Peyer's patch (tissue), 4 donors: ENCODE measurements around the gene TCIRG1. TPM values are rescaled to one million over a fixed set of nuclear protein-coding genes. Genes with fewer than 3 reads are reported as not detected.
"Not testable (repeated sequence)": the region's sequence is repeated elsewhere in the genome, so short reads cannot be mapped to it uniquely, and the experiment has no call there.

Experiments
- DNase-seq, 3 donors: peaks; one replicate each; pipeline ENCODE4 v3.0.0-alpha.2; 2017 to 2019
- H3K27ac ChIP-seq, 4 donors: fragments of 200-600 bp; sonication (generic); one replicate each; pipeline ENCODE4 v1.5.1; 2016 to 2019
- H3K27me3 ChIP-seq, 2 donors: fragments of 200-600 bp; sonication (generic); one replicate each; pipeline ENCODE4 v1.5.1; 2019
- H3K36me3 ChIP-seq, 3 donors: fragments of 200-600 bp; sonication (generic); one replicate each; pipeline ENCODE4 v1.5.1; 2016 to 2019
- H3K4me1 ChIP-seq, 4 donors: fragments of 200-600 bp; sonication (generic); one replicate each; pipeline ENCODE4 v1.5.1; 2016 to 2019
- H3K4me3 ChIP-seq, 4 donors: fragments of 200-600 bp; sonication (generic); 1 replicate in 3 of 4; 2 replicates in 1 of 4; pipeline ENCODE4 v1.5.1; 2016 to 2019; ENCODE audit warnings: mild to moderate bottlenecking in 1 of 4
- H3K9me3 ChIP-seq, 4 donors: fragments of 200-600 bp; sonication (generic); one replicate each; pipeline ENCODE4 v1.5.1; 2016 to 2019; ENCODE audit warnings: mild to moderate bottlenecking in 1 of 4
- POLR2A ChIP-seq, 2 donors: fragments of 450-650 bp; IDR thresholded peaks; one replicate each; pipeline ENCODE4 v1.5.1; 2017; ENCODE audit warnings: antibody characterized with exemption in 2 of 2, mild to moderate bottlenecking in 2 of 2, moderate library complexity in 2 of 2
- total RNA-seq, 4 donors: library from RNA; depleted of rRNA; stranded (reverse); fragments of >200 nt; gene quantifications; one replicate each; pipeline ENCODE4 v1.1.0, GENCODE V29; 2016
- TF ChIP-seq, protein P1 (sequence below), 6 experiments: fragments of 450-650 bp in 4 of 6; fragments of 200-600 bp in 2 of 6; sonication (generic) in 1 of 6; IDR thresholded peaks; one replicate each; pipeline ENCODE4 v1.5.1; 2017 to 2019; ENCODE audit warnings: antibody characterized with exemption in 6 of 6, mild to moderate bottlenecking in 3 of 6, moderate library complexity in 1 of 6

TCIRG1 gene
- 100 to 1,000 TPM; 239 to 586 (median 464) TPM for total RNA-seq

- peak within 1 kb of the TSS; percentile 67 to 91 (median 84) for H3K4me3 ChIP-seq
- no peaks in the 10 kb centered on the region for H3K27me3 ChIP-seq
- peaks cover 5 to 58% (median 24%) of the 10 kb centered on the region in 4 donors for H3K4me1 ChIP-seq
- peak; percentile 79 to 94 (median 93) for DNase-seq
- H3K27ac ChIP-seq: peak within 1 kb of the TSS; percentile 86 to 93 (median 90)
- H3K9me3 ChIP-seq: no peaks in the 10 kb centered on the region
- peaks cover 0 to 24% (median 0%) of the 10 kb centered on the region in 3 donors for H3K36me3 ChIP-seq
- TF ChIP-seq, protein P1, sequence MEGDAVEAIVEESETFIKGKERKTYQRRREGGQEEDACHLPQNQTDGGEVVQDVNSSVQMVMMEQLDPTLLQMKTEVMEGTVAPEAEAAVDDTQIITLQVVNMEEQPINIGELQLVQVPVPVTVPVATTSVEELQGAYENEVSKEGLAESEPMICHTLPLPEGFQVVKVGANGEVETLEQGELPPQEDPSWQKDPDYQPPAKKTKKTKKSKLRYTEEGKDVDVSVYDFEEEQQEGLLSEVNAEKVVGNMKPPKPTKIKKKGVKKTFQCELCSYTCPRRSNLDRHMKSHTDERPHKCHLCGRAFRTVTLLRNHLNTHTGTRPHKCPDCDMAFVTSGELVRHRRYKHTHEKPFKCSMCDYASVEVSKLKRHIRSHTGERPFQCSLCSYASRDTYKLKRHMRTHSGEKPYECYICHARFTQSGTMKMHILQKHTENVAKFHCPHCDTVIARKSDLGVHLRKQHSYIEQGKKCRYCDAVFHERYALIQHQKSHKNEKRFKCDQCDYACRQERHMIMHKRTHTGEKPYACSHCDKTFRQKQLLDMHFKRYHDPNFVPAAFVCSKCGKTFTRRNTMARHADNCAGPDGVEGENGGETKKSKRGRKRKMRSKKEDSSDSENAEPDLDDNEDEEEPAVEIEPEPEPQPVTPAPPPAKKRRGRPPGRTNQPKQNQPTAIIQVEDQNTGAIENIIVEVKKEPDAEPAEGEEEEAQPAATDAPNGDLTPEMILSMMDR (IDR thresholded peaks at IDR 0.05): peak in 4 of 6 experiments; percentile 16 to 42 (median 32)
- TF ChIP-seq POLR2A (IDR thresholded peaks at IDR 0.05): peak; percentile 95 to 98
Measured at GRCh38 chr11:68038718-68039525, at the start of gene TCIRG1. TCIRG1 (plus strand) TSS chr11:68039025; CDS start chr11:68041272, 2,247 bp downstream.

DNA sequence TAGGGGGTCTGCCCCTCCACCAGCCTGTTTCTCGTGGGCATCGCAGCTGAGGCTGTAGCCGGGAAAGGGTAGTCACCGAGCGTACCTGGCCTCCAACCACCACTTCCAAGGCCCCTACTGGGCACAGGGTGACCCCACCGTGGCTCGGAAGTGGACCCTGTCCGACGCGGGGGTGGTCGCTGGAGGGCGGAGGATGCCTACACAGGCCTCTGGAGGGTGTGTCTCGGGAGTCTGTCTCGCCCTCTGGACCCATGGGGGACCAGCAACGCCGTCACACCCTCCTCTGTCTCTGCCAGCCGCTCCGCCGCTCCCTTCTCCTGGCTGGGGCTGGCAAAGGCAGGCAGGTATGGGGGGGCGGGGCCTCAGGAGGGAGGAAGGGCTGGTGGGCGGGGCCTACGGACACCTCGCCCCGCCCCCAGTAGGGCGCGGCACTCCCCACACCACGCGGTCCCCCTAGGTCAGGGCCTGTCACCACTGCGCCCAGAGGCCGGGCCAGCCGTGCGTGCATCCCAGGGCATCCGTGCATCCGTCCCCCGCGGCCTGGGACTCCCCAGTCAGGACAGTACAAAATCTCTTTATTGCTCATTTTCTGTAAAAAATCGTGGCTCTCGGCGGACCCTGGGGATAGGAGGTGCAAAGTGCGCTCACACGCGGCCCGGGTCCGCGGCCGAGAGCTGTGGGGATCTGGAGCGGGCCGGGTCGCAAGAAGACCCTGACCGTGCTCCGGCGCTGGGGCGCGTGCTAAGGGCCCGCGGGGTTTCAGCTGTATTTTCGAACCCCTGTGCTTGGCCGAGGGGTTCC, 48.1 kb upstream of the TCIRG1 start:
- DNase-seq: peak in 1 of 3 donors; percentile 47
- not testable (repeated sequence) for H3K4me3 ChIP-seq, H3K9me3 ChIP-seq, H3K4me1 ChIP-seq, H3K36me3 ChIP-seq, H3K27me3 ChIP-seq, H3K27ac ChIP-seq

DNA sequence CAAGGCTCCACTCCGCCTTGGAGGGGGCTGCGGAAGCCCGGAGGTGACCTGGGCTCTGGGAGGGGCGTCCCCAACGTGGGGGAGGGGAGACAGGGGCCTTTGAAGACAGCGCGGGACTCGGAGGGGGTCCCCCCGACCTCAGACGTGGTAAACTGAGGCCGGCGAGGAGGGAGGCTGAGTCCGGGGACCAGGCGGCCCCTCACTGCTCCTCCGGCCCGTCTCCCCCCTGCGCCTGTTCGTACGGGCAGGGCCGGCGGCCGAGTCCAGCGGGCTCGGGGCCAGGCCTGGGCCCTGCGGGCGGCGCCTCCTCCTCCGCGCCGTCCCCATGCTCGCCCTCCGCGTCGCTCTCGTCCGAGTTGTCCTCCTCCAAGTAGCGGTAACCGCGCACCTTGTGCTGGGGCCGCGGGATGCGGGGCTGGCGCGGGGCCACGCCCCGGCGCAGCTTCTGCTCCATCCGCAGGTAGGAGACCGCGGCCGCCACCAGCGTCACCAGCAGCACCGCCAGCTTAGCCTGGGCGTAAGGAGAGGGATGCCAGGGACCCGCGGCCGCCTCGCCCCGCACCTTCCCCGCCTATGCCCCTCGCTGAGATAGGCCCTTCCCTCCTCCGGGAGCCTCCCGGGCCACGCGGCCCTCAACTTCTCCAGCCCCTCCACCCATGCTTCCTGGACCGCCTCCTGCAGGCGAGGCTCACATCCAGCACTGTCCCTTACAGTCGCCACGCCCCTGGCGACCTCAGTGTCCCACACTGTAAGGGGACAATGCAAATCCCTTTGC, 47.3 kb upstream of the TCIRG1 start:
- H3K4me1 ChIP-seq: peaks cover 0 to 15% (median 3%) of the 10 kb centered on the region in 4 donors
- peak overlapping the region in 1 of 4 donors; percentile 28 for H3K4me3 ChIP-seq
- H3K27ac ChIP-seq, H3K27me3 ChIP-seq, H3K9me3 ChIP-seq, H3K36me3 ChIP-seq: not testable (repeated sequence)
- DNase-seq: peak in 1 of 3 donors; percentile 46

GRCh38 chr11:67993821-67994220, 45.0 kb upstream of the TCIRG1 start:
- not testable (repeated sequence) for H3K9me3 ChIP-seq, H3K27me3 ChIP-seq, H3K36me3 ChIP-seq, H3K4me3 ChIP-seq
- Histone ChIP-seq H3K4me1 (peaks cover 0 to 28% (median 20%) of the 10 kb centered on the region in 4 donors), H3K27ac (peak overlapping the region in 1 of 4 donors; percentile 38)
- TF ChIP-seq, protein P1 (IDR thresholded peaks at IDR 0.05): peak; percentile 57 to 88 (median 70)
- DNase-seq: peak; percentile 65 to 89 (median 79)

- H3K27ac ChIP-seq: peak overlapping the region in 1 of 4 donors; percentile 38
- peak in 1 of 3 donors; percentile 37 for DNase-seq
Measured at GRCh38 chr11:67994387-67994786, 44.4 kb upstream of the TCIRG1 start.

GRCh38 chr11:67995129-67995528, 43.7 kb upstream of the TCIRG1 start:
- not testable (repeated sequence) for H3K4me3 ChIP-seq, H3K27me3 ChIP-seq, H3K9me3 ChIP-seq, H3K36me3 ChIP-seq, H3K27ac ChIP-seq
- DNase-seq: peak in 1 of 3 donors; percentile 42
- H3K4me1 ChIP-seq: peaks cover 0 to 36% (median 22%) of the 10 kb centered on the region in 4 donors

More at GRCh38 chr11:67994387-67994786, 44.4 kb upstream of the TCIRG1 start:
- peaks cover 0 to 31% (median 20%) of the 10 kb centered on the region in 4 donors for H3K4me1 ChIP-seq
- H3K36me3 ChIP-seq, H3K4me3 ChIP-seq, H3K27me3 ChIP-seq, H3K9me3 ChIP-seq: not testable (repeated sequence)

GRCh38 chr11:67995579-67995978, 43.2 kb upstream of the TCIRG1 start:
- H3K4me3 ChIP-seq, H3K9me3 ChIP-seq, H3K27me3 ChIP-seq, H3K27ac ChIP-seq, H3K36me3 ChIP-seq: not testable (repeated sequence)
- peaks cover 0 to 37% (median 22%) of the 10 kb centered on the region in 4 donors for H3K4me1 ChIP-seq
- peak in 2 of 3 donors; percentile 11 to 36 for DNase-seq
